ENCODE measurements around the gene PLXDC2.

PLXDC2 gene

GRCh38 chr10:19946791-19947190, 130.6 kb downstream of the PLXDC2 start:
- no peak for DNase-seq (ENCODE audit: low spot score)
- TF ChIP-seq CTCF (IDR thresholded peaks at IDR 0.05; ENCODE audit: borderline replicate concordance, control extremely low read depth, extremely low read depth, insufficient read depth, missing control alignments): no peak
- in situ Hi-C loops (cut with MboI; ENCODE audit: low sequenced_read_pairs, unreplicated experiment): no loop called here

DNA sequence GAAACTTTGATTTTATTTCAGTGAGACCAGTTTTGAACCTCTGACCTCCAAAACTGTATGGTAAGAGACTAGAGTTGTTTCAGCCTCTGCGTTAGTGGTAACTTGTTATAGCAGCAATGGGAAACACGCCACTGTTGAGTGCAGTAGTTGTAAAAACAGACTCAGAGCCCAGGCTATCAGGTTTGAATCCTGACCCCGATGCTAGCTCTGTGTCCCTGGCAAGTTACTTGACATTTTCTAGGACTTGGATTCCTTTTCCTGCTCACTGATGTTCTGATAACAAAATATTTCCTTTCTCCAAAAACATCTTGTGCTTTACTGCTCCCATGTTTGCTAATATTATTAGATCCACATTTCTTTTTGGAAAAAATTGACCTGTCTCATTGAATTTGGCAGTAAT, 131.0 kb downstream of the PLXDC2 start:
- no peak for TF ChIP-seq CTCF (IDR thresholded peaks at IDR 0.05; ENCODE audit: borderline replicate concordance, control extremely low read depth, extremely low read depth, insufficient read depth, missing control alignments)
- in situ Hi-C loops (cut with MboI; ENCODE audit: low sequenced_read_pairs, unreplicated experiment): no loop called here
- DNase-seq (ENCODE audit: low spot score): no peak

GRCh38 chr10:19947656-19948055, 131.4 kb downstream of the PLXDC2 start:
- TF ChIP-seq CTCF (IDR thresholded peaks at IDR 0.05; ENCODE audit: borderline replicate concordance, control extremely low read depth, extremely low read depth, insufficient read depth, missing control alignments): no peak
- no peak for DNase-seq (ENCODE audit: low spot score)
- in situ Hi-C loops (cut with MboI; ENCODE audit: low sequenced_read_pairs, unreplicated experiment): no loop called here

GRCh38 chr10:19952224-19953010, 136.2 kb downstream of the PLXDC2 start:
- no peak for DNase-seq (ENCODE audit: low spot score)
- in situ Hi-C loops (cut with MboI; ENCODE audit: low sequenced_read_pairs, unreplicated experiment): no loop called here
- no peak for TF ChIP-seq CTCF (IDR thresholded peaks at IDR 0.05; ENCODE audit: borderline replicate concordance, control extremely low read depth, extremely low read depth, insufficient read depth, missing control alignments)

GRCh38 chr10:19954601-19955000, 138.4 kb downstream of the PLXDC2 start:
- in situ Hi-C loops (cut with MboI; ENCODE audit: low sequenced_read_pairs, unreplicated experiment): no loop called here

DNA sequence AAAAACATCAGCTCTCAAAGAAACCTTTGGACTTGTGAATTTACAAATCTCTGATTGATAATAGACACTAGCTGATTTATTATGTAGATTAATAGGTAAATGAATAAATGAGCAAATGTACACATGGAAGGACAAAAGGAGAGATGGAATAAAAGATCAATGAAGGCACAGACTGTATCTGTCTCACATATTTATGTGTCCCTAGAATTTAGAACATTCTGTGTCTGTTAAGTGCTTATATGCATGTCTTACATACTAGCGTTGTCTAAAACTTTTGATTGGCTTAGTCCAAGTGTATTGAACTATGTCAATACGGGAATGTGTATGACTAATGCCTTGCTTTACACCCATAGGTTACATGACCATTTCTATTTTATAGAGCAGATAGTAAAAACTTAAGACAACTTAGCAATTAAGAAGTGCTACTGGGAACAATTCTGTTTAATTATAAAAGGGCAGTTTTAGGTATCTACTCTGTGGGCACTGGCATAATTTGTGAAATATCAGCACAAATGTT, 140.3 kb downstream of the PLXDC2 start:
- in situ Hi-C loops (cut with MboI; ENCODE audit: low sequenced_read_pairs, unreplicated experiment): no loop called here
- TF ChIP-seq CTCF (IDR thresholded peaks at IDR 0.05; ENCODE audit: borderline replicate concordance, control extremely low read depth, extremely low read depth, insufficient read depth, missing control alignments): no peak
- no peak for DNase-seq (ENCODE audit: low spot score)

More at GRCh38 chr10:19954601-19955000, 138.4 kb downstream of the PLXDC2 start:
- no peak for DNase-seq (ENCODE audit: low spot score)
- TF ChIP-seq CTCF (IDR thresholded peaks at IDR 0.05; ENCODE audit: borderline replicate concordance, control extremely low read depth, extremely low read depth, insufficient read depth, missing control alignments): no peak
